Measurements from ENCODE around the gene HSP90B1.

Gene HSP90B1

DNA sequence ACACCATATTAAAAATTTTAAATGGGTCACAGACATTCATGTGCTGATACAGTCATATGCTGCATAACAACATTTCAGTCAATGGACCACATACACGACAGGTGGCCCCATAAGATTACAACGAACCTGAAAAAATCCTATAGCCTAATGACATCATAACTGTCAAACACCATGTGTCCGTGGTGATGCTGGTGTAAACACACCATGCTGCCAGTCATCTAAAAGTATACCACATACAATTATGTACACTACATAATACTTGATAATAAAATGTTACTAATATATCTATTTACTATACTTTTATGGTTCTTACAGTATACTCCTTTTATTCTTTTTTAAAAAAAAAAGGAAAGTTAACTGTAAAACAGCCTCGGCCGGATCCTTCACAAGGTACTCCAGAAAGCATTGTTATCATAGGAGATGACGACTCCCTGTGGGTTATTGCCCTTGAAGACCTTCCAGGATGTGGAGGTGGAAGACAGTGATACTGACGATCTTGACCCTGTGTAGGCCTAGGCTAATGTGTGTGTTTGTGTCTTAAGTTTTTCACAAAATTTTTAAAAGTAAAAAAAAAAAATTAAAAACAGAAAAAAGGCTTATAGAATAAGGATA lies 30.5 kb downstream of the HSP90B1 start (continued):
- TF ChIP-seq ZNF350 (tag by site-specific recombination; IDR thresholded peaks at IDR 0.05): no peak
- TF ChIP-seq ZNF169 (tag by site-specific recombination; IDR thresholded peaks at IDR 0.05): no peak
- no peak for TF ChIP-seq ZNF776 (tag by site-specific recombination; IDR thresholded peaks at IDR 0.05; ENCODE audit: borderline replicate concordance)
- no peak for TF ChIP-seq GLIS1 (tag by site-specific recombination; IDR thresholded peaks at IDR 0.05)
- no peak for TF ChIP-seq ZFP3 (tag by site-specific recombination; IDR thresholded peaks at IDR 0.05; ENCODE audit: low read depth)
- 0 out of 2 replicates have a peak, but pooled peaks have one; percentile 46 for TF ChIP-seq ZNF629 (tag by site-specific recombination; IDR thresholded peaks at IDR 0.05)

DNA sequence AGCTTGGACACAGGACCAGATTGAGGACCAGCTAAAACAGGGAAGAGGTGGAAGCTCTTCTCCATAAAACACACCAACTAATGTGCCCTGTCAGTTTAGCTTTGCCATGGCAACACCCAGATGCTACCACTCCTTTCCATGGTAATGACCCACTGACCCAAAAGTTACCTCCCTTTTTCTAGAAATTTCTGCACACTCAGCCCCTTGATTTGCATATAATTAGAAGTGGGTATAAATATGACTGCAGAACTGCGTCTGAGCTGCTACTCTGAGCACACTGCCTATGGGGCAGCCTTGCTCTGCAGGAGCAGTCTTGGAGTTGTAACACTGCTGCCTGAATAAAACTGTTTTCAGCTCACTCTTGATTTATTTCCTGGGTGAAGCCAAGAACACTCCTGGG lies 32.3 kb downstream of the HSP90B1 start:
- no peak for TF ChIP-seq ZNF76 (tag by site-specific recombination; IDR thresholded peaks at IDR 0.05; ENCODE audit: borderline replicate concordance, low read depth)
- TF ChIP-seq, protein P1, sequence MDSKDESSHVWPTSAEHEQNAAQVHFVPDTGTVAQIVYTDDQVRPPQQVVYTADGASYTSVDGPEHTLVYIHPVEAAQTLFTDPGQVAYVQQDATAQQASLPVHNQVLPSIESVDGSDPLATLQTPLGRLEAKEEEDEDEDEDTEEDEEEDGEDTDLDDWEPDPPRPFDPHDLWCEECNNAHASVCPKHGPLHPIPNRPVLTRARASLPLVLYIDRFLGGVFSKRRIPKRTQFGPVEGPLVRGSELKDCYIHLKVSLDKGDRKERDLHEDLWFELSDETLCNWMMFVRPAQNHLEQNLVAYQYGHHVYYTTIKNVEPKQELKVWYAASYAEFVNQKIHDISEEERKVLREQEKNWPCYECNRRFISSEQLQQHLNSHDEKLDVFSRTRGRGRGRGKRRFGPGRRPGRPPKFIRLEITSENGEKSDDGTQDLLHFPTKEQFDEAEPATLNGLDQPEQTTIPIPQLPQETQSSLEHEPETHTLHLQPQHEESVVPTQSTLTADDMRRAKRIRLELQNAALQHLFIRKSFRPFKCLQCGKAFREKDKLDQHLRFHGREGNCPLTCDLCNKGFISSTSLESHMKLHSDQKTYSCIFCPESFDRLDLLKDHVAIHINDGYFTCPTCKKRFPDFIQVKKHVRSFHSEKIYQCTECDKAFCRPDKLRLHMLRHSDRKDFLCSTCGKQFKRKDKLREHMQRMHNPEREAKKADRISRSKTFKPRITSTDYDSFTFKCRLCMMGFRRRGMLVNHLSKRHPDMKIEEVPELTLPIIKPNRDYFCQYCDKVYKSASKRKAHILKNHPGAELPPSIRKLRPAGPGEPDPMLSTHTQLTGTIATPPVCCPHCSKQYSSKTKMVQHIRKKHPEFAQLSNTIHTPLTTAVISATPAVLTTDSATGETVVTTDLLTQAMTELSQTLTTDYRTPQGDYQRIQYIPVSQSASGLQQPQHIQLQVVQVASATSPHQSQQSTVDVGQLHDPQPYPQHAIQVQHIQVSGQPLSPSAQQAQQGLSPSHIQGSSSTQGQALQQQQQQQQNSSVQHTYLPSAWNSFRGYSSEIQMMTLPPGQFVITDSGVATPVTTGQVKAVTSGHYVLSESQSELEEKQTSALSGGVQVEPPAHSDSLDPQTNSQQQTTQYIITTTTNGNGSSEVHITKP (tag by site-specific recombination; IDR thresholded peaks at IDR 0.05): no peak
- no peak for TF ChIP-seq KLF9 (tag by site-specific recombination; IDR thresholded peaks at IDR 0.05; ENCODE audit: low read depth)
- H3K4me3 ChIP-seq (ENCODE audit: low read depth, low read length): no peak overlapping the region
- CTCF ChIA-PET: no interaction called here
- no peaks in the 10 kb centered on the region for H3K9me3 ChIP-seq (ENCODE audit: control insufficient read depth, insufficient read depth, low read depth, low read length)
- H3K36me3 ChIP-seq (ENCODE audit: control insufficient read depth in 2 of 2, insufficient read depth in 1 of 2, low read length in 2 of 2): peaks cover 0 to 5% of the 10 kb centered on the region in 2 experiments; a peak in 2 of 3 replicates
- H3K27ac ChIP-seq (ENCODE audit: extremely low read depth, low read depth, low read length): no peak overlapping the region
- peaks cover 7% of the 10 kb centered on the region for H3K4me1 ChIP-seq (ENCODE audit: control insufficient read depth, insufficient read depth, low read length)
- POLR2A ChIA-PET: interaction anchor here (1.8 to 4.1 kb wide), 2 partner anchors 33 kb away, joined by 4 to 49 read pairs; partner anchors contain the start of gene HSP90B1

DNA sequence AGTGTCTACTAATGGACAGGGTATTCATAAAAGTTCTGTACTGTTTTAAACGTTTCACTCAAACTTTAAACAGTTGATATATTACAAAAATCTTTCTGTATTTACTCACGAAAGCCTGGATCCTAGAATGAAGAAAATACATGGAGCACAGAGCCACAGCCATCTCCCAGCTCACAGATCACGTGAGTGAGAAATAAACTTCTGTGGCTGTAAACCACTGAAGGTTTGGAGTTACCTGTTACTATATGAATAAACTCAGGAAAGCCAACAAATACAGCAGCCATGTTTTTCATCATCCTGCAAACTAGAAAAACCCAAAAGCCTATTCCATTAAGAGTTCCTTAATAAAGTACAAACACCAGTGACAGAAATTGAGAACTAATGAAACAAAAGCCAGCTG lies 34.6 kb downstream of the HSP90B1 start:
- Histone ChIP-seq H3K4me3 (ENCODE audit: low read depth, low read length) (peak overlapping the region; percentile 83), H3K4me1 (ENCODE audit: control insufficient read depth, insufficient read depth, low read length) (peaks cover 7% of the 10 kb centered on the region), H3K9me3 (ENCODE audit: control insufficient read depth, insufficient read depth, low read depth, low read length) (no peaks in the 10 kb centered on the region), H3K36me3 (ENCODE audit: control insufficient read depth in 2 of 2, insufficient read depth in 1 of 2, low read length in 2 of 2) (peaks cover 5 to 26% of the 10 kb centered on the region in 2 experiments; a peak in 2 of 3 replicates), H3K27ac (ENCODE audit: extremely low read depth, low read depth, low read length) (no peak overlapping the region)
- CTCF ChIA-PET: interaction anchor here (0.7 to 0.9 kb wide), 2 partner anchors 56 to 62 kb away, joined by 3 to 4 read pairs; no protein-coding TSS in a partner anchor
- peak; percentile 42; the same call in 1 of the 2 replicates for TF ChIP-seq ZBTB17 (tag by site-specific recombination; IDR thresholded peaks at IDR 0.05)
- TF ChIP-seq, protein P2, sequence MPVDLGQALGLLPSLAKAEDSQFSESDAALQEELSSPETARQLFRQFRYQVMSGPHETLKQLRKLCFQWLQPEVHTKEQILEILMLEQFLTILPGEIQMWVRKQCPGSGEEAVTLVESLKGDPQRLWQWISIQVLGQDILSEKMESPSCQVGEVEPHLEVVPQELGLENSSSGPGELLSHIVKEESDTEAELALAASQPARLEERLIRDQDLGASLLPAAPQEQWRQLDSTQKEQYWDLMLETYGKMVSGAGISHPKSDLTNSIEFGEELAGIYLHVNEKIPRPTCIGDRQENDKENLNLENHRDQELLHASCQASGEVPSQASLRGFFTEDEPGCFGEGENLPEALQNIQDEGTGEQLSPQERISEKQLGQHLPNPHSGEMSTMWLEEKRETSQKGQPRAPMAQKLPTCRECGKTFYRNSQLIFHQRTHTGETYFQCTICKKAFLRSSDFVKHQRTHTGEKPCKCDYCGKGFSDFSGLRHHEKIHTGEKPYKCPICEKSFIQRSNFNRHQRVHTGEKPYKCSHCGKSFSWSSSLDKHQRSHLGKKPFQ (tag by site-specific recombination; IDR thresholded peaks at IDR 0.05): no peak
- POLR2A ChIA-PET: interaction anchor here (1.1 to 4.1 kb wide), 7 partner anchors 8 to 173 kb away, joined by 3 to 80 read pairs (median 11); partner anchors contain the start of genes HSP90B1, NFYB and NT5DC3

DNA sequence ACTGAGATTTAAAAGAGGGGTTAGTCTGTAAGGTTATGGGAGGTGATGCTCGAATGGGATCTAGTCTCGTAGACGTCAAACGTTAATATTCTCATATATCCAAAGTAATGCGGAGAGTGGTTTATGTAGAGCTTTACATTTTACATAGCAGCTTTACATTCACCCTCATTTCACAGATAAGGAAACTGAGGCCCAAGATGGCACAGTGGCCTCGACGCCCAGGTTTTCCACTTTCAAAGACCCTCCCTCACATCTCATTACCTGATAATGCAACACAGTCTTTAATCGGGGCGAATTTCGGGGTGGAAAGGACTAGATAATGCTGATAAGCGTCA lies 35.0 kb downstream of the HSP90B1 start:
- H3K4me3 ChIP-seq (ENCODE audit: low read depth, low read length): peak overlapping the region; percentile 83
- CTCF ChIA-PET: interaction anchor here (0.7 to 1.4 kb wide), 4 partner anchors 18 to 94 kb away, joined by 3 to 4 read pairs (median 4); no protein-coding TSS in a partner anchor
- TF ChIP-seq, protein P3, sequence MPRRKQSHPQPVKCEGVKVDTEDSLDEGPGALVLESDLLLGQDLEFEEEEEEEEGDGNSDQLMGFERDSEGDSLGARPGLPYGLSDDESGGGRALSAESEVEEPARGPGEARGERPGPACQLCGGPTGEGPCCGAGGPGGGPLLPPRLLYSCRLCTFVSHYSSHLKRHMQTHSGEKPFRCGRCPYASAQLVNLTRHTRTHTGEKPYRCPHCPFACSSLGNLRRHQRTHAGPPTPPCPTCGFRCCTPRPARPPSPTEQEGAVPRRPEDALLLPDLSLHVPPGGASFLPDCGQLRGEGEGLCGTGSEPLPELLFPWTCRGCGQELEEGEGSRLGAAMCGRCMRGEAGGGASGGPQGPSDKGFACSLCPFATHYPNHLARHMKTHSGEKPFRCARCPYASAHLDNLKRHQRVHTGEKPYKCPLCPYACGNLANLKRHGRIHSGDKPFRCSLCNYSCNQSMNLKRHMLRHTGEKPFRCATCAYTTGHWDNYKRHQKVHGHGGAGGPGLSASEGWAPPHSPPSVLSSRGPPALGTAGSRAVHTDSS (tag by site-specific recombination; IDR thresholded peaks at IDR 0.05): 0 out of 2 replicates have a peak, but pooled peaks have one; percentile 5
- TF ChIP-seq ZNF777 (tag by site-specific recombination; IDR thresholded peaks at IDR 0.05; ENCODE audit: borderline replicate concordance) (0 out of 2 replicates have a peak, but pooled peaks have one; percentile 16), ZNF394 (tag by site-specific recombination; IDR thresholded peaks at IDR 0.05; ENCODE audit: borderline replicate concordance) (no peak), ZNF248 (tag by site-specific recombination; IDR thresholded peaks at IDR 0.05) (no peak), ZNF121 (tag by site-specific recombination; IDR thresholded peaks at IDR 0.05) (no peak)
- TF ChIP-seq, protein P4, sequence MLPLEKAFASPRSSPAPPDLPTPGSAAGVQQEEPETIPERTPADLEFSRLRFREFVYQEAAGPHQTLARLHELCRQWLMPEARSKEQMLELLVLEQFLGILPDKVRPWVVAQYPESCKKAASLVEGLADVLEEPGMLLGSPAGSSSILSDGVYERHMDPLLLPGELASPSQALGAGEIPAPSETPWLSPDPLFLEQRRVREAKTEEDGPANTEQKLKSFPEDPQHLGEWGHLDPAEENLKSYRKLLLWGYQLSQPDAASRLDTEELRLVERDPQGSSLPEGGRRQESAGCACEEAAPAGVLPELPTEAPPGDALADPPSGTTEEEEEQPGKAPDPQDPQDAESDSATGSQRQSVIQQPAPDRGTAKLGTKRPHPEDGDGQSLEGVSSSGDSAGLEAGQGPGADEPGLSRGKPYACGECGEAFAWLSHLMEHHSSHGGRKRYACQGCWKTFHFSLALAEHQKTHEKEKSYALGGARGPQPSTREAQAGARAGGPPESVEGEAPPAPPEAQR (tag by site-specific recombination; IDR thresholded peaks at IDR 0.05): 0 out of 2 replicates have a peak, but pooled peaks have one; percentile 33
- peaks cover 5 to 28% of the 10 kb centered on the region in 2 experiments; a peak in 2 of 3 replicates for H3K36me3 ChIP-seq (ENCODE audit: control insufficient read depth in 2 of 2, insufficient read depth in 1 of 2, low read length in 2 of 2)
- POLR2A ChIA-PET: interaction anchor here (0.7 to 4.1 kb wide), 21 partner anchors 9 to 173 kb away, joined by 3 to 80 read pairs (median 7); partner anchors contain the start of genes GLT8D2, HCFC2, HSP90B1 and NFYB
- peak overlapping the region; percentile 40; the same call in 1 of the 2 replicates for H3K27ac ChIP-seq (ENCODE audit: extremely low read depth, low read depth, low read length)
- no peaks in the 10 kb centered on the region for H3K9me3 ChIP-seq (ENCODE audit: control insufficient read depth, insufficient read depth, low read depth, low read length)
- peaks cover 7% of the 10 kb centered on the region for H3K4me1 ChIP-seq (ENCODE audit: control insufficient read depth, insufficient read depth, low read length)
